GM12892 (cell line): ENCODE measurements around the gene CACNA1C.

Experiments
- POLR2A ChIP-seq: IDR thresholded peaks from 2 replicates; pipeline ENCODE4 v1.6.1; 2011; ENCODE audit warnings: low read depth, low read length, control low read depth
- POLR2AphosphoS5 ChIP-seq: IDR thresholded peaks from 2 replicates; pipeline ENCODE4 v1.6.1; 2011; ENCODE audit warnings: low read depth, low read length, control low read depth
- TAF1 ChIP-seq: IDR thresholded peaks from 2 replicates; pipeline ENCODE4 v1.6.1; 2011; ENCODE audit warnings: low read depth, mild to moderate bottlenecking, control low read depth, low read length, borderline replicate concordance

- TF ChIP-seq POLR2AphosphoS5 (no peak), POLR2A (no peak), TAF1 (no peak)
Observed at GRCh38 chr12:2578772-2579171, 526.0 kb downstream of the CACNA1C start.
